OCI-LY7 (cell line): ENCODE data around the gene CLUH. TPM values are rescaled to one million over a fixed set of nuclear protein-coding genes. Genes with fewer than 3 reads are reported as not detected.
A peak's percentile ranks its signal among the peaks of the same experiment; 100 is the strongest.

ENCODE experiments used
- BruUV-seq: library from RNA; stranded (reverse); fragments of 400-500 nt; replicated peaks from 2 replicates; lab custom pipeline; 2021; lab: Mats Ljungman, UMichigan
- CTCF ChIA-PET: fragments of 300-600 bp; sonication (Branson Sonifier 250); formaldehyde crosslinking; loops from one replicate; lab custom pipeline; 2022; ENCODE audit warnings: antibody characterized with exemption; ENCODE audit not compliant: unreplicated experiment; lab: Charles Lee
- POLR2A ChIA-PET: fragments of 300-600 bp; sonication (Branson Sonifier 250); formaldehyde crosslinking; loops from one replicate; lab custom pipeline; 2022; ENCODE audit warnings: antibody characterized with exemption; lab: Charles Lee
- DNase-seq: peaks from one replicate; pipeline ENCODE4 v3.0.0-alpha.2; 2015; ENCODE audit warnings: low spot score
- H2AFZ ChIP-seq: fragments of 200-600 bp; sonication (generic), shearing (Covaris generic); 2 replicates; pipeline ENCODE4 v1.6.1; 2014; ENCODE audit warnings: mild to moderate bottlenecking, antibody characterized with exemption, low read length, moderate library complexity
- H3K27ac ChIP-seq: fragments of 200-600 bp; sonication (generic); 2 replicates; pipeline ENCODE4 v1.5.1; 2014; ENCODE audit warnings: mixed run types, low read depth, mild to moderate bottlenecking, moderate library complexity, low read length, inconsistent platforms; ENCODE audit not compliant: poor library complexity, severe bottlenecking
- H3K36me3 ChIP-seq: fragments of 200-600 bp; sonication (generic); 2 replicates; pipeline ENCODE4 v1.6.1; 2014; ENCODE audit warnings: mild to moderate bottlenecking, antibody characterized with exemption, low read length, moderate library complexity, mixed read lengths; ENCODE audit not compliant: insufficient read depth
- H3K4me1 ChIP-seq: fragments of 200-600 bp; sonication (generic); 2 replicates; pipeline ENCODE4 v1.5.1; 2014; ENCODE audit warnings: mild to moderate bottlenecking, low read length; ENCODE audit not compliant: insufficient read depth, poor library complexity, severe bottlenecking
- H3K4me2 ChIP-seq: fragments of 200-600 bp; sonication (generic); 2 replicates; pipeline ENCODE4 v1.6.1; 2014; ENCODE audit warnings: mild to moderate bottlenecking, low read length
- H3K4me3 ChIP-seq: fragments of 200-600 bp; sonication (generic); 2 replicates; pipeline ENCODE4 v1.5.1; 2014; ENCODE audit warnings: mild to moderate bottlenecking, low read depth, low read length; ENCODE audit not compliant: poor library complexity, severe bottlenecking
- H3K79me2 ChIP-seq: fragments of 200-600 bp; sonication (generic); 2 replicates; pipeline ENCODE4 v1.6.1; 2016; ENCODE audit warnings: low read depth, mild to moderate bottlenecking, low read length, moderate library complexity, mixed read lengths; ENCODE audit not compliant: insufficient read depth
- H3K9me2 ChIP-seq: fragments of 200-600 bp; sonication (generic); 2 replicates; pipeline ENCODE4 v1.6.1; 2016; ENCODE audit warnings: mild to moderate bottlenecking, low read length, mixed read lengths; ENCODE audit not compliant: insufficient read depth
- H3K9me3 ChIP-seq: fragments of 200-600 bp; sonication (generic); 2 replicates; pipeline ENCODE4 v1.6.1; 2014; ENCODE audit warnings: mild to moderate bottlenecking, mixed run types, low read length, mixed read lengths
- H4K20me1 ChIP-seq: fragments of 200-600 bp; sonication (generic); 2 replicates; pipeline ENCODE4 v1.6.1; 2014; ENCODE audit warnings: mild to moderate bottlenecking, antibody characterized with exemption, low read length, moderate library complexity, mixed read lengths; ENCODE audit not compliant: insufficient read depth
- CTCF ChIP-seq: fragments of 200-600 bp; sonication (generic); conservative IDR thresholded peaks from 2 replicates; pipeline ENCODE4 v1.5.1; 2014; ENCODE audit warnings: mild to moderate bottlenecking, antibody characterized with exemption, low read length, moderate library complexity, mixed read lengths
- EZH2phosphoT487 ChIP-seq: fragments of 200-600 bp; sonication (generic); IDR thresholded peaks from 2 replicates; pipeline ENCODE4 v1.6.1; 2018; ENCODE audit warnings: low read depth, borderline replicate concordance, mild to moderate bottlenecking, mixed run types, antibody characterized with exemption, low read length, moderate library complexity, mixed read lengths
- intact Hi-C: fragments of 100-400 bp; cut with micrococcal nuclease; formaldehyde crosslinking; loops from one replicate; pipeline ENCODE4 v1.10.0; 2022; ENCODE audit not compliant: unreplicated experiment
- total RNA-seq, 2 experiments: library from RNA; depleted of rRNA in 1 of 2; stranded (reverse); fragments of >200 nt in 1 of 2; shearing (Covaris generic) in 1 of 2; gene quantifications; 2 replicates each; pipeline ENCODE4 v1.2.3, GENCODE V29; 2014 to 2022

CLUH gene
- total RNA-seq, 2 experiments from 2014 or later = 96.3 to 132 TPM

- no peaks in the 10 kb centered on the region for H3K4me1 ChIP-seq
- intact Hi-C loops = loop anchor here (10.0 kb wide), 1 partner anchor 250 kb away; no protein-coding TSS in a partner anchor
- peaks cover 76% of the 10 kb centered on the region for H3K36me3 ChIP-seq
- H3K27ac ChIP-seq = no peak overlapping the region
- DNase-seq = no peak
- no peak for TF ChIP-seq CTCF
- TF ChIP-seq EZH2phosphoT487 = no peak
- no peaks in the 10 kb centered on the region for H3K79me2 ChIP-seq
- ChIA-PET CTCF (no interaction called here), POLR2A (no interaction called here)
- H3K4me3 ChIP-seq = no peak overlapping the region
- H3K4me2 ChIP-seq = no peak overlapping the region
- H3K9me3 ChIP-seq = no peaks in the 10 kb centered on the region
- no peaks in the 10 kb centered on the region for H3K9me2 ChIP-seq
- H2AFZ ChIP-seq = no peak overlapping the region
- BruUV-seq = no TSS peak
- H4K20me1 ChIP-seq = 0 out of 2 replicates have a peak, but pooled peaks cover 9% of the 10 kb centered on the region
Measured at GRCh38 chr17:2684549-2684948, 27.0 kb downstream of the CLUH start.

- DNase-seq = no peak
- H3K27ac ChIP-seq = no peak overlapping the region
- ChIA-PET CTCF (no interaction called here), POLR2A (no interaction called here)
- TF ChIP-seq CTCF (no peak), EZH2phosphoT487 (no peak)
- no peaks in the 10 kb centered on the region for H3K9me3 ChIP-seq
- H3K79me2 ChIP-seq = no peaks in the 10 kb centered on the region
- no peak overlapping the region for H3K4me2 ChIP-seq
- no TSS peak for BruUV-seq
- no peaks in the 10 kb centered on the region for H3K4me1 ChIP-seq
- H3K36me3 ChIP-seq = peaks cover 73% of the 10 kb centered on the region
- no peak overlapping the region for H3K4me3 ChIP-seq
- no peak overlapping the region for H2AFZ ChIP-seq
- intact Hi-C loops = loop anchor here (10.0 kb wide), 1 partner anchor 249 kb away; no protein-coding TSS in a partner anchor
- H4K20me1 ChIP-seq = 0 out of 2 replicates have a peak, but pooled peaks cover 9% of the 10 kb centered on the region
- H3K9me2 ChIP-seq = no peaks in the 10 kb centered on the region
Measured at GRCh38 chr17:2683912-2684311, 27.7 kb downstream of the CLUH start.

DNA sequence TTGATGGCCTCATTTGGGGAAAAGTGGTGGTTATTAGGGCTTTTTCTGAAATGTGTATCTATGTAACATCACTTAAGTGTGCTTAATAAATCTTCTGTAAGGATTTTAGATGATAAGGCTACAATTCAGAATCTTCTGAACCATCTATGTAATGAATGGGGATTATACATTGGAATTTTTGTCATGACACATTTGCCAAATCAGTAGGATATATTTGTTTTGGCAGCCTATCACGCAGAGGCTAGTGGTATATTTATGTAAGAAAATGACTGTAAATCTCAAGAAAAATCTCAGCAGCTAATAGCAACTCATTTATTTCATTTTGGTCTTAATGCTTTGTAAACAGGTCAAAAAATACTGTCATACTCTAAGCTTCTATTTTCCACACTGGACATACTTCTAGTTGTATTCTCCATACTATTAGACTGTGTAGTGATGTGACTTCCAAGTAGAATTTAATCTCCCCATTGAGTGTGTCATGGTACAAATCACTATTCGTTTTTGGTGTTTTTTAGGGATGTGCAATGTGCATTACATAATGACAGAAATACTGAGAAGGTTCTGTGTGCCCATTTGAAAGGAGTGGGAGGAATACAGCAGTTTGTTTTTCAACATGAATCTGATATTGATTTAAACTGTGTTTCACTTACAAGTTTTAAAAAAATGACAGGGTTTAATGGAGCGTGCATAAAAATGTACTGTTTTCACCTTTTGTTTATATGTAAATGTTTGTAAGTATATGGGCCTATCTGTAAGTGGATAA is 29.2 kb downstream of the CLUH start:
- no peak for TF ChIP-seq CTCF
- no peak for TF ChIP-seq EZH2phosphoT487
- TSS peak; percentile 13 for BruUV-seq
- Histone ChIP-seq H3K4me1 (no peaks in the 10 kb centered on the region), H3K27ac (no peak overlapping the region), H3K36me3 (peaks cover 76% of the 10 kb centered on the region), H3K79me2 (no peaks in the 10 kb centered on the region), H3K9me2 (no peaks in the 10 kb centered on the region), H3K4me3 (no peak overlapping the region), H3K9me3 (no peaks in the 10 kb centered on the region), H3K4me2 (no peak overlapping the region), H4K20me1 (0 out of 2 replicates have a peak, but pooled peaks cover 9% of the 10 kb centered on the region), H2AFZ (no peak overlapping the region)
- DNase-seq = no peak
- intact Hi-C loops = loop anchor here (10.0 kb wide), 1 partner anchor 248 kb away; no protein-coding TSS in a partner anchor
- CTCF ChIA-PET = no interaction called here
- POLR2A ChIA-PET = interaction anchor here (0.6 kb wide), 2 partner anchors 31 to 76 kb away, joined by 3 read pairs; no protein-coding TSS in a partner anchor
